GM18907 (cell line): ENCODE results near the gene CIITA.

Experiments
- ATAC-seq: cut with Tn5 transposase; IDR thresholded peaks from one replicate; pipeline ENCODE4 v1.9.1; 2021; ENCODE audit warnings: mild to moderate bottlenecking, moderate library complexity; ENCODE audit not compliant: unreplicated experiment

CIITA gene

DNA sequence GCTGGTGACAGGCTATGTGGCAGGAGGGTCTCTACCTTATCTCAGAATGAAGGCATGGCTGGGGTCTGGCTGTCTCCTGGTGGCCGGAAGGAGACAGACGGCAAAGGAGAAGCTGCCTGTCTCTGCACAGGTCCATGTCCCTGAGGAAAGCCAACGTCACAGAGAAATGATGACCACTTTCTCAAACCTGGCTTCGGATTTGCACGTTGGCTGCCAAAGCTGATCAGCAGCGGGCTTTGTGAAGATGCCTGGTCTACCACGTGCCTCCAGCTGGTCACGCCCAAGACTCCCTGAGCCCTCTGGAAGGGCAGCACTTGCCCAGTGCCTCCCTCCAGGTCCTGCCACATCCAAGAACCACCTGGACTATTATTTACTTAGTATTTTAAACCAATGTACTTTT, 56.9 kb downstream of the CIITA start:
- no peak for ATAC-seq

DNA sequence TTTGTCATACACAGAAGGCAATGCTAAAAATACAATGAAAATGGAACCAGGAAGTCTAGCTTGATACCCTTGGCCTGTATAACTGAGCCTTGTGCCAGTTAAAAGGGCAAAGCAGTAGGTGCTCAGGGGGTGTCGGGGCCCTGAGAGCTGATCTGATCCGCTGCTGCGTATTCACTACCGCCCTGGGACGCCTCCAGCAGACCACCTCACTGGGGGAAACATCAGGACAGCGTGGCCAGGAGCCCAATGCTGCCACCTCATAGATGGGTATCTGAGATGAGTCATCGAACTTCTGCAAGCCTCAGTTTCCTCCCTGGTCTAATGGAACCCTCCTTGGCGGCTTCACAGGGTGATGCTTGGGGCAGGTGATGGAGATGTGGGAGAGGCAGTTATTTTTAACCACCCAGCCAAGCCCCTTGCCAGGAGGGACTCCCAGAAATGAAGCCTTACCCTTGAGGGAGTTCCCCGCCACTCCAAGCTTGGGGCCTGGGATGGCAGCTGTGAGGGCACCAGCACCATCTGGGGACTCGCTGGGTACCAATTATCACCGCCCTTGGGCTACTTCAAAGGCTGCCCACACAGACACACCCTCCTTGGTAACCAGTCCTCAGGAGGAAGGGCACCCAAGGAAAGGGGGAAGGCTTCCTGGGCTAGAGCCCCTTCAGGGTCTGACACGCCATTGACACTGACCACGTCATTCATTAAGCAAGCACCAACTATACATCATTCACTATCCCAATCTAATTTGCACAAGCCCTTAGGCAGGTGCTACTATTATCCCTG, 57.5 kb downstream of the CIITA start:
- ATAC-seq, result no peak

DNA sequence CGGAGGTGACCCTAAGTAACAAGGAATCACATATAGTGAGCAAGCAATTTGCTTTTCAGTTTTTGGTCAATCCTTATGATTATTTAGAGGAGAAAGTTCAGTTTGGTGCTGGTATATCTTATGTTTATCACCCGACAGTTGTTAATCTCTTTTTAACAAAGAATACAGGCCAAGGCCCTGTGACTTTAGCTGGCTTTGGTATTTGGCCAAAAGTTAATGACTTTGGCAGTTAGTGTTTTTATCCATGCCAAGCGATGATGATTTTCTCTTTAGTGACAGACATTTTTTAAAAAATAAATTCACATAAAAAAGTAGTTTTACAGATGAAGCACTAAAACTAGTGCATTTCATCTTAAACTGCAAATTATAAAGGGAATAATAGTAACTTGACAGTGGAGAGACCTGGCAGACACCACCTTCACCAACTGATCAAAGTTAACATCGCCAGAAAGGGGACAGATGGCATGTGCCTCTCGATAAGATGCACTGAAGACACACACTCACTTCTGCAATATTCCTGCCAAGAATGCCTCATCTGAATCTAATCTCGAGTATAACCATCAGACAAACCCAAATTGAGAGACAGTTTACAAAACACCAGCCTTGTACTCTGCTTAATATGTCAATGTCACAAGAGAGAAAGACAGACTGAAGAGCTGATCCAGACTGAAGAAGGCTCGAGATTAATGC, 58.4 kb downstream of the CIITA start:
- no peak for ATAC-seq

DNA sequence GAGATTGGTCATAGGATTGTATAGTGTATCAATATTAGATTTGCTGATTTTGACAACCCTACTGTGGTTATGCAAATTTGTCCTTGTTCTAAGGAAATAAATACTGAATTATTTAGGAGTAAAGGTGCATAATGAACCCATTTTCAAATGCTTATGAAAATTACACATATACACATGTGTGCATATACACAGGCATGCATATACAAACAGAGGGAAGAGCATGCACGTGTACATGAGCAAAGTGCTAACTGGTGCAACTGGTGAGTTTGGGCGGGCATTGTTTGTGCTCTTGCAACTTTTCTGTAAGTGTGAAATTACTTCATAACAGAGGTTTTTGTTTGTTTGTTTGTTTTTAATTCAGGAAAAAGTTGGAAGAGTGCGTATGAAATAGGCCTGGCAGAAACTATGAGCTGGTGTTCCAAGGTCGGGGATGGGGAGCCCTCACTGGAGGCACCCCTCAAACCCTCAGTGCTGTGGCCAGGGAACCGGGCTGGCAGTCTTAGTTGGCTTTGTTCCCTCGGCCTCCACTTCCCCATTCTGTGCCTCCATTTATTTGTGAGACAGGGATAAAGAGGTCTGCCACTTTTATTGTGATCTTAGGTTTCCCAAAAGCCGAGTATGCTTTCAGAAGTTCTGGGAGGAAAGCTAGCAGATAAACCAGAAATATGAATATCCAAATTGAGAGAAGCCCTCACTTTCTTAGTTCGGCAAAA, 59.4 kb downstream of the CIITA start:
- ATAC-seq, result no peak

DNA sequence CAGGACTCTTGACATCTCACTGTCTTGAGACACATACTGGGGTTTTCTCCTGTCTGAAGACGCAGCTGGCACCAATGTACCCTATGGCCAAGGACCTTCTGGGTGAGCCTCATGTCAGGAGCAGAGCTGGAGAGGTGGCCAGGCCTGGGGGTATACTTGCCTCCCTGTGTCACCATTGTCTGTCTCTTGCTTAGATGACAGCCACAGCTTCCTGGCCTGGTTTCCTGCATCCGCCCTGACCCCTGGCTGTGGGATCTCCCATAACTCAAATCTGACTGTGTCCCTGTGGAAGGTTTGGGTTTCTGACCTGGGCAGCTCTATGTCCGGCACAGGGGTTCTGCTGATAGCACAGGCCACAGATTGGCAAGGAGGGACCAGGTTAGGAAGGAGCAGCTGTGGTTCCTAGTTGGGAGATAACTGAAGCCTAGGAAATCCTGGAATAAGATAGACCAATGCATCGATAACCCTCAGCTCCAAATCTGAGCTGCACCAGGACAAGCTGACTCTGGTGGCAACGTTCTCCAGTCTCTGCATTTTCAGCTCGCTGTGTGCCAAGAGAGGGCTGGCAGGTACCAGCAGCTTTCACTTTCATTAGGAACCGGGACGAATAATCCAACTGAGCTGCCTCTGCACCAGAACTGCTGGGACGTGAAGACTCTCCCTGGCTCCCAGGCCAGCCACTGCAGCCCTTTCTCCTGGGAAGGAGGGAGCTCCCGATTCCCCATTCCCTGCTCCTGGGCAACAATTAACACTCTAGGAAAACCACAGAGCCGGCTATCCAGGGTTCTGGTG, 60.3 kb downstream of the CIITA start:
- ATAC-seq, result no peak

DNA sequence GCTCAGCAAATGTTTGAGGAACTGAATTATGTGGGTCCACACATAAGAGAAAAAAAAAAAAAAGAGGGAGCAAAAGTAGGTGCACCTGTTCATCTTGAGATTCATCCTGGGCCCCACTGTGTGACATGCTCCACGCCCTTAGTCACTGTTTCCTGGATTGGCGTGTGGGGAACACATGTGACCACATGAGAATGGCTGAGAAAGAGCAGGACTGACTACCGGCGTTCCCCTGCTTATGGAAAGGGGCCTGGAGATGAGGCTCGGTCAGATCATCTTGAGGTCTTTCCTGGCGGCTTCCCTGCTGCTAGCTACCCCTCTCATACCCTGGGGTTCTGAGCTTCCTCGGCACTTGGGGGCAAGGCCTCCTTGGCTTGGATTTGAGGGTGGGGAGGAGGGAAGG, 61.3 kb downstream of the CIITA start:
- ATAC-seq, result no peak

DNA sequence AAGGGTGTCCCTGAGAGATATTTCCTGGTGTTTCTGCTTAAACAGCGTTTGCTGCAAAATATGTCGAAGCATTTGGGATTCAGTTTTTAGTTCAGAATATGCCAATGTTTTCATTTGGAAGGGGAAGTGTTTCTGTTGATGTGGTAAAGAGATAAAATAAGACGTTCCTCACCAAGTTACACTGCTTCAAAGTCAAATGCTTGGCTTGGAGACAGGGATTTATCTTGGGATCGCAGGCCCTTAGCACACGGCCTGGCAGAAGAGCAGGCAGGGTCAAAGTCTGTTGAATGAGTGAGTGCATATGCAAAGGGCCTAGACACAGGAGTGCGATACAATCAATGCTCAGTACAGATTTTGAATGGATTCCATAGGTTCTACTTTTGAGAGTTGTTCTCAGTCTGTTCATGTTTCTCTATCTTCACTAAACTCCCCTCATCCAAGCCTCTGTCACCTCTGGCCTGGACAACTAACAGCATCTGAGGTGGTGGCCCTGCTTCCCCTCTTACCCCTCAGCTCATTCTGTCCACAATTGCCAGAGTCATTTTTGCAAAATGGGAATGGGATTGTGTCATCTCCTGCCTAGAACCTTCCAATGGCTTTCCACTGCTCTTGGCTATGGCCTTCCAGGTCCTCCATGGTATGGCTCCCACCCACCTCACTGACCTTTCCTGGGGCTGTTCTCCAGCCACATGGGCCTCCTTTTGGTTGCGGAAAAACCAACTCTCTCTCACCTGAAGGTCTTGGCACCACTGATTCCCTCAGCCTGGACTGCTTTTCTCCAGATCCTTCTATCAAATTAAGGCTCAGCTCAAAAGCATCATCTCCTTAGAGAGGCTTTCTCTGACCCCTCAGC, 62.0 kb downstream of the CIITA start:
- no peak for ATAC-seq

DNA sequence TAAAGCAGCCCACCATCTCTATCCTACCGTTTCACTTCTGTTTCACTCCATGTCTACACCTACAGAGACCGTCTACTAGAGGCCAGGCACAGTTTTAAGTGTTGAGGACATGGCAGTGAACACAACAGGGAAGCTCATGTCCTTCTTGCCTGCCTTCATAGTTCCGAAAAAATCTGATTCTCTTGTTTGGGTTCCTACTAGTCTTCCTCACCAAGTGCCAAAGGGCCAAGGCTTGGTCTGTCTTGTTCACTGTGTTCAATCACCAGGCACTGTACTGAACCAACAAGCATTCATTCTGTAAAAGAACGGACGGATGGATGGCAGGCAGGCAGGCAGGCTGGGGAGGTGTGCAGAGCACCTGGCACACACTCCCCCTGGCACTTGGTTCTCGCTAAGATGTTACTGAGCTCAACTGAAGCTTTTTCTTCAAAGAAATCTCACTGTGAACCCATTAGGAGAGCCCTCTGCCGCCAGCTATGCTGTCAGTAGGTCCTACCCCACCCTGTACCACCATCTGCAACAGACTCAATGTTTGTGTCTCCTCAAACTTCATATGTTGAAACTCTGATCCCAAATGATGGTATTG, 62.7 kb downstream of the CIITA start:
- no peak for ATAC-seq

DNA sequence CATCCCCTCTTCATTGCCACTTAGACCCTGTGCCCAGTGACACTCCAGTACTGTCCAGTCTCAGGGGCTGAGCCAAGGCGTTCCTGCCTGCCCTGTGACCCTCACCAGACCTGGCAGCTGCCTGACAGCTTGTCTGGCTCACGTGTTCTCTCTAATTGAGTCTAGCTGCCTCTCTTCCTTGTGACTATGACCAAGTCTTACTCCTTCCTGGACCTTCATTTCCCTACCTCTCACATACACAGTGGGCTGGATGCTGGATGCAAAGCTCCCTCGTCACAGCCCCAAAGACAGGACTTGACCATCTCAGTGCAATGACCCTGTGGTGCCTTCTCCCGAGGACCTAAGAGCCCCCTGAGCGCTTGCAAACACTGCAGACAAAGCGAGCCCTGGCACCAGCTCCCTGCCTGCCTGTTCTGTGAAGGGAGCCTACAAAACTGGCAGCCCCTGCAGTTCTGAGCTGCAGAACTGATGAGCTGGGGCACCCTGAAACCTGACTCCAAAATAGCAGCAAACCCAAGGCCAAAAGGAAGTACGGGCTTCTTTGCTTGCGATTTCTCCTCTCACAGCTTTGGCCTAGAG, 63.6 kb downstream of the CIITA start:
- ATAC-seq, result no peak

DNA sequence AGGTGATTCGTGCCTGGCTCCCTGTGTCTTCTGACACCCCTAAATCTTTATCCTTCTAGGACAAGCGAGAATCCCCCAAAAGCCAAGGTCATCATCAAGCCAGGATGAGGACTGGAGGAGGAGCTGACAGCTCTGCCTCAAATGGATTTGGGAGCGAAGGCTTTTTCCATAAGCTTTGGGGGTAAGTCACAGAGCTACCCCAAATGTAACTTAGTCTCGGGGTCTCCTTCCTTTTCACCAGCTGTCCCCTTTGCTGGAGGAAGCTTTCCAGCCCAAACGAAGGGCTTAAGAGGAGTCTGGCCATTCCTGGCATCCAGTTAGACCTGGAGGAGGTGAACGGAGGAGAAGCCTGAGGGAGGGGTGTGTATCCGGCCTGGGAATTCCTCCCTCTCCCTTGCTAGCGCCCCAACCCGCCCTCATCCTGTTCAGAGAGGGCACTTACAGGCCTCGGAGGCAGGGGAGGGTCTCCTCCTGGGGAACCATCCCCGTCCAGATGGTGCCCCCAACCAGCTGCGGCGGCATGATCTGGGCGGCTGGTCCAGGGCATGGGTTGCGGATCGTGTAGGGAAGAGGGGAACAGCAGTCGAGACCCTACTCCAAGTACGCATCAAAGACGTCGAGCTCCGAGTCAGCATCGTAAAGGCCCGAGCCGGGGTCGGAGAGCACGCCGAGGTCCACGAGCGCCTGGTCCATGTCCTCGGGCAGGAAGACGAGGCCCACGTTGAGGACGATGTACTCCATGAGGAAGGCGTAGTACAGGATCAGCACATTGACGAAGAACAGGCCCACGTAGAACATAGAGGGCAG, 64.3 kb downstream of the CIITA start:
- peak; percentile 0 for ATAC-seq

DNA sequence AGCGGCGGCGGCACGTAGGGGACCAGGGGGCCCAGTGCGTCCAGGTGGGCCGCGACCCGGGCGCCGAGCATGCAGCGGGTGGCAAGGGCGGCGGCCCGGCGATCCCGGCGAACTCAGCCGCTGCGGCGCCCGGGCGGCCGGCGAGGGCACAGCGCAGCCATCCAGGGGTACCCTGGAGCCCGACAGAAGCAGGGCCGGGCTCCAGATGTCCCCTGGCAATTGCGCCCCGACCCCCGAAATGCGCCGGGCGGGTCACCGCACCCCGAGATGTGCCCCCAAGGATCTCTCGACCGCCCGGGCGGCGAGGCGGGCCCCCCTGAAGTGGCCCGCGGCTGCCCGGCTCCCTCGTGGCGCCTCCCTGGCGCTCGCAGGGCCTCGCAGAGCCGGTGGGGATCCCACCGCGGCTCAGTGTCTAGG, 64.9 kb downstream of the CIITA start:
- peak; percentile 4 for ATAC-seq

DNA sequence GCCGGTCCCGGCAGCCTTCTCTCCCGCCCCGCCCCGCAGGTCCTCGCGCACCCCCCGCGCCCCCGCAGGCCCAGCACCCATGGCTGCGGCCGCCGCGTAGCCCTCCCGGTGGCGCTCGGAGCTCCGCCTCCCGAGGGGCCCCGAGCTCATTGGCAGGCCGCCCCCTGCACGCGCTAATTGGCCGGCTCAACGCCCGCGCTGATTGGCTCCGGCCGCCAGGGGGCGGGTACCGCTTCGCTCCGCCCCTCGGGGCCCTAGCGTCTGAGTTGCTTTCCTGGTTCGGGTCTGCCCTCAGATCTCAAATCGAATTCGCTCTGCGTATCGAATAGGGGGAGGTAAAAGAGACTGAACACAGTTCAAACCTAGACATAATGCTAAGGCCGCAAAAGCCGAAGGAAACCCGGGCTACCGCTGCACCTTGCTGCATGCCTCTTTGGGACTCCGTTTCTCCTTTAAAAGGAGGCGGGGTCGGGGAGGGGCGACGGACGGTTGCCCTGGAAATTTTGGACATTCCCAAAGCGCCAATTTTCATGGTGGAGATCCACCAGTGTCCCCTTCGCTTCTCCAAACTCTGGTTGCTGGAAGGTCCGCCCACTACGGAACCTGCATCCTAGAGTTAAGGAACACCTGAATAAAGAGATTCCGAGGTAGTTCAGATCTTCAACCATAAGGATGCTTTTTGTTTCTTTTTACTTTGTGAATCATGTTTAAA, 65.5 kb downstream of the CIITA start, which contains the start of gene DEXI:
Gene DEXI, minus strand, starts transcription at position 117 of the 712 bp plus-strand sequence. CDS start 463 bp downstream, outside the sequence.
- ATAC-seq, result peak; percentile 57

DNA sequence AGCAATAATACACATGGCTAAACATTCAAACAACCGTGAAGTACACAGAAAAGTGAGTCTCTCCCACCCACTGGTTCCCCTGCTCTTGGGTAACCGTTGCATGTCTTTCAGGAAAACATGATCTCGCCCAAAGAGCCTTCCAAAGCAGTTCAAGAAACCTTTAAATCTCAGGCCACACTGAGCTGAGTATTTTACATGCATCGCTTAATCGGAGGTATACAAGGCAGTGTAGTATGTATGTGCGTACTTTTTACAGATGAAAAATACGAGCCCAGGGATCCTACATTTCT, 66.0 kb downstream of the CIITA start:
- no peak for ATAC-seq

DNA sequence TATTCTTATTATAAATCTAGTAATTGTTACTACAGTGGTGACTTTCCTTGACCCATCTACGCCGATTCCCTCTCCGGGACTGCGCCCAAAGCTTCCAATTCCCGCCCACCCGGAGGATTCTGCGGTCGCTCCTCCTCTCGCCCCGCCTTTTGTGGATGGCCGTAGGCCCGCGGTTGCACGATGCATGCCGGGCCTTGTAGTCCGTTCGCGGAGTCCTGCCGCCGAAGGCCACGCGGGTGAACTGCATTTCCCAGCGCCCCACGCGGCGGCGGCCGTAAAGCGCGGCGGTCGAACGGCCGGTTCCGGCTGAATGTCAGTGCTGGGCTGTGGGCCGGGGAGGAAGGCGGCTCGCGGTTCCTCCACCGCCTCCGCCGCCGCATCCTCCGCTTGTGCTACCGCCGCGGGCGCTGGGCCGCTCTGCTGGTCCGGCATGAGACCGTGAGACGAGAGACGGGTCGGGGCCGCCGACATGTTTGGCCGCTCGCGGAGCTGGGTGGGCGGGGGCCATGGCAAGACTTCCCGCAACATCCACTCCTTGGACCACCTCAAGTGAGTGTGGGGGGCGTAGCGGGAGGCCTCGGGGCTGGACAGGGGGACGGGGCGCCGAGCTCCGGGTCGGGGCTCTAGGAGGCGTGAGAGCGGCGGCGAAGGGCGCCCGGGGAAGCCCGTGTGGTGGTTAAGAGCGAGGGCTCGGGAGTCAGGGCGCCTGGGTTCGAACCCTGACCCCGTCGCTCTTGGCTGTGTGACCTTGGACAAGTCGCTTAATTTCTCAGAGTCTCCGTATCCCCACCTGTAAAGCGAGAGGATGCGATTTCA, 67.5 kb downstream of the CIITA start, which contains the start of gene CLEC16A:
Gene CLEC16A, plus strand, starts transcription at position 316 of the 816 bp plus-strand sequence. Its CDS starts 154 bp downstream, at position 470.
- ATAC-seq, result peak; percentile 70

DNA sequence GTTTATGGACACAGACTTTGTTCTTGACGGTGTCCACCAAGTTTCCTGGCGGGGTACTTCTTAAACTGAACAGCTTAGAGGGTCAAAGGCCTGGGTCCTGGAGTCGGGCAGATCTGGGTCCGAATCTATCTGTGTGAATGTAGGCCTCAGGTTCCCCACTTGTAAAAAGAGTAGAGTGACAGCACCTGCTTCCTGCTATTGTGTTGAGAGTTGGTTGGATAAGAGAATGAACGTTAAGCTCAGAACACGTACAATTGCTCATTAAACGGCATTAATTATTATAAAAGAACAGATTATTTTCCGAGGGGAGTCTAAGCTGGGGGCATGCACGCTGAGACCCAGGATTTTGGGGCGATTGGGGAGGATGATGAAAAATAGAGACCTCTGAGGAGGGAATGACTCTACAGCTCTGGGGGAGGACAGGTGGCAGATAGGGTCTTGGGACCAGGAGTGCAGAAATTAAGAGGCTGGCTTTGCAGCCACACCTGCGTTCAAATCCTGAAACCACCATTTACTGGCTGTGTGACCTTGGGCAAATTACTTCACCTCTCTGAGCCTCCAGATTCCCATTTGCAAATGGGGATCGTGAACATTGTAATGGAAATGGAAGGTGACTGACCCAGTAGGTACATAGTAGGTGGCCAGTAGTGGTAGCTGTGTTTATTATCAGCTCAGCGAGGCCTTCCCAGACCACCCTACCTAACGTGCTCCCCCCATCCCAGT, 68.2 kb downstream of the CIITA start:
- ATAC-seq, result no peak

DNA sequence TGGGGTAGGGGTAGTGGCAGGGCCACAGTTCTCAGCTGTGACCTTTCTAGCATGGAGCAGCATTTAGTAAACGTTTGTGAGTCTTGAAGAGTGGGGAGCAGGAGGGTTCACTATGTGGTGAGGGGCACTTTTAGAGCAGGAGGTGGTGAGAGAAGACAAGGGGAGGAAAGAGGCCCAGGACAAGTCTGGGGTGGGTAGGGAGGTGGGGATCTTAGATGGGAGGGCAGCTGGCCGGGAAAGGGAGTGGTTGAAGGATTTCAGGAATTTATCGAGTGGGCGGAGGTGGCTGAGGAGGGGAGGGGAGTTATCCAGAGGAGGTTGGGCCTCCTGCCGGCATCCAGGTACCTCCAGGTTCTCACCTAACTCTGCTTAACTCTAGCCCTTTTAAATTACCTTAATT, 69.3 kb downstream of the CIITA start:
- ATAC-seq, result no peak
